HG03432 (cell line): ENCODE data around the gene UBE2D3.
"Not testable (repeated sequence)": the region's sequence is repeated elsewhere in the genome, so short reads cannot be mapped to it uniquely, and the experiment has no call there.

ENCODE experiments used
- ATAC-seq: cut with Tn5 transposase; IDR thresholded peaks from one replicate; pipeline ENCODE4 v1.9.1; 2021; ENCODE audit warnings: mild to moderate bottlenecking, moderate library complexity; ENCODE audit not compliant: unreplicated experiment

UBE2D3 gene

GRCh38 chr4:102832105-102832504 lies 4.8 kb upstream of the UBE2D3 start:
- ATAC-seq = no peak

- no peak for ATAC-seq
Measured at GRCh38 chr4:102829803-102830202, 2.5 kb upstream of the UBE2D3 start.

- no peak for ATAC-seq
Measured at GRCh38 chr4:102828497-102828808, 1.1 kb upstream of the UBE2D3 start.

GRCh38 chr4:102827674-102828496 lies 534 bp upstream of the UBE2D3 start:
- ATAC-seq = peak; percentile 83

- no peak for ATAC-seq
Measured at GRCh38 chr4:102826105-102826889, 1.1 kb downstream of the UBE2D3 start.

GRCh38 chr4:102825261-102826091 lies 1.9 kb downstream of the UBE2D3 start:
- ATAC-seq = no peak

GRCh38 chr4:102824398-102824797 lies 3.0 kb downstream of the UBE2D3 start:
- ATAC-seq = no peak

GRCh38 chr4:102823897-102824296 lies 3.5 kb downstream of the UBE2D3 start:
- ATAC-seq = no peak

- ATAC-seq = no peak
Measured at GRCh38 chr4:102823464-102823863, 3.9 kb downstream of the UBE2D3 start.

- ATAC-seq = no peak
Measured at GRCh38 chr4:102819588-102820365, 7.6 kb downstream of the UBE2D3 start.

- ATAC-seq = not testable (repeated sequence)
Measured at GRCh38 chr4:102819100-102819499, 8.3 kb downstream of the UBE2D3 start.

GRCh38 chr4:102817613-102818268 lies 9.6 kb downstream of the UBE2D3 start:
- no peak for ATAC-seq

- no peak for ATAC-seq
Measured at GRCh38 chr4:102817021-102817605, 10.2 kb downstream of the UBE2D3 start.

- ATAC-seq = no peak
Measured at GRCh38 chr4:102815981-102816380, 11.4 kb downstream of the UBE2D3 start.

- ATAC-seq = no peak
Measured at GRCh38 chr4:102809691-102810090, 17.7 kb downstream of the UBE2D3 start.

GRCh38 chr4:102809190-102809589 lies 18.2 kb downstream of the UBE2D3 start:
- peak; percentile 55 for ATAC-seq

- no peak for ATAC-seq
Measured at GRCh38 chr4:102808009-102808408, 19.3 kb downstream of the UBE2D3 start.

GRCh38 chr4:102807345-102807744 lies 20.0 kb downstream of the UBE2D3 start:
- ATAC-seq = peak; percentile 48

- no peak for ATAC-seq
Measured at GRCh38 chr4:102799816-102800215, 27.5 kb downstream of the UBE2D3 start.

- ATAC-seq = no peak
Measured at GRCh38 chr4:102794999-102795398, 32.4 kb downstream of the UBE2D3 start.
